ENCODE data around the gene EMCN. TPM values are rescaled to one million over a fixed set of nuclear protein-coding genes. Genes with fewer than 3 reads are reported as not detected.

The EMCN gene
- total and polyA plus RNA-seq, 10 of the 15 experiments (the other 5 are each of a cell fraction or from before 2014, with no cell fraction given) = not detected

DNA sequence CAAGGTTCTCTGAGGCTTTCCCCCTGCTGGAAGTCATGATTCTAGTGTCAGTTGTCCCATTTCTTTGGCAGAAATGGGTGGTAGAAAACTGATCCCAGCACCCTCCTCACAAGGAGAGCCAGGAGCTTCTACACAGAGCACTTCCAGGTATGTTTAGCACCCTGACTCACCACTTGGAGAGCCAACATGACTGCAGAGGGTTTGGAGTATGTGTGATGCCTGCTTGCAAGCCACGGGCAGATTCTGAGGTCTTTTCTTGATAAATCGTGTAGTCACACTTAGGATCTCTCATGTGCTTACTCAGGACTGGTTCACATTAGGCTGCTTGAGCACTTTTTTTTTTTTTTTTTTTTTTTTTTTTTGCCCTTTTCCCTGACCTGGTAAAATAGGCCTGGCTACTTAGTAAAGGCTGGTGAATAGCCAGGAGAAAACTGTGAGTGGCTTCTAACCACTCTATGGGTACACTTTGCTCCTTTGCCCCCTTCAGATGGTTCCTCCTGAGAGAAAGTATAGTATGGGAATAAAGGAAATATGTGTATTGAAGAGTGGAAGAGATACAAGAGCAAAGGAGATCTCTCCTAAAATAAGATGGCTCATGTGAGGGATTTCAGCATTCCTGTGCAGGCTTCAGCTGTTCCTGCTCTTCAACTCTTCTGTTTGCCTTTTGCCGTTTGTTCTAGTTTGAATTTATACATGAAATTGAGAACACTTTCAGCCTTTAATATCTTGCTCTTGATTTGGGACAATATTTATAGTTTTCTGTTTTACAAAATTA, 103.6 kb downstream of the EMCN start:
- in situ Hi-C loops (cut with MboI) (no loop called here), intact Hi-C loops (cut with micrococcal nuclease; ENCODE audit: unreplicated experiment) (loop anchor here (10.0 kb wide), 1 partner anchor 321 kb away; no protein-coding TSS in a partner anchor)
- Histone ChIP-seq H2AFZ (ENCODE audit: control insufficient read depth, low read depth, low read length) (no peak overlapping the region), H3K4me1 (ENCODE audit: control insufficient read depth, insufficient read depth, low read length) (no peaks in the 10 kb centered on the region), H3K4me2 (ENCODE audit: control insufficient read depth, insufficient read depth) (no peak overlapping the region), H3K27ac (ENCODE audit: control insufficient read depth, insufficient read depth) (no peak overlapping the region), H4K20me1 (ENCODE audit: control insufficient read depth, insufficient read depth) (no peaks in the 10 kb centered on the region), H3K27me3 (replicated peaks in 1 of 2; ENCODE audit: control insufficient read depth in 2 of 2, insufficient read depth in 2 of 2, low read length in 1 of 2) (no peaks in the 10 kb centered on the region), H3K4me3 (no peak overlapping the region), H3K9ac (ENCODE audit: control insufficient read depth, insufficient read depth, low read length) (no peak overlapping the region), H3K36me3 (ENCODE audit: control insufficient read depth in 2 of 2, insufficient read depth in 2 of 2, low read length in 1 of 2) (no peaks in the 10 kb centered on the region), H3K79me2 (ENCODE audit: control insufficient read depth, insufficient read depth, low read length) (no peaks in the 10 kb centered on the region), H3K9me3 (replicated peaks; ENCODE audit: control insufficient read depth, insufficient read depth, low read length) (no peaks in the 10 kb centered on the region)
- POLR2A ChIA-PET = no interaction called here
- RAD21 ChIA-PET (ENCODE audit: unreplicated experiment) = no interaction called here
- CTCF ChIA-PET = interaction anchor here (0.9 kb wide), 1 partner anchor 321 kb away, joined by 3 read pairs; no protein-coding TSS in a partner anchor
- SMC1A ChIA-PET (ENCODE audit: uncharacterized antibody, unreplicated experiment) = interaction anchor here (0.7 kb wide), 1 partner anchor 38 kb away, joined by 3 read pairs; no protein-coding TSS in a partner anchor
- DNase-seq (ENCODE audit: low read depth, low spot score) (no peak), FAIRE-seq (no peak), ATAC-seq (no peak)
- BruUV-seq (replicated peaks) = no TSS peak
- WGBS (ENCODE audit: insufficient coverage, insufficient replicate concordance, low lambda C conversion rate, missing lambda C conversion rate) = 39% methylated on average over 3 of the region's 3 CpGs
- TF ChIP-seq MTA3 (IDR thresholded peaks at IDR 0.05; ENCODE audit: borderline replicate concordance, low read length) (no peak), MTA2 (IDR thresholded peaks at IDR 0.05; ENCODE audit: low read depth) (no peak), ASH2L (IDR thresholded peaks at IDR 0.05; ENCODE audit: borderline replicate concordance, low read depth) (no peak), HDAC2 (IDR thresholded peaks at IDR 0.05) (no peak), PAX8 (IDR thresholded peaks at IDR 0.05) (no peak), YBX1 (IDR thresholded peaks at IDR 0.05) (no peak), STAT3 (IDR thresholded peaks at IDR 0.05; ENCODE audit: low read depth, low read length) (no peak), KDM1A (IDR thresholded peaks at IDR 0.05; ENCODE audit: borderline replicate concordance) (no peak)
- TF ChIP-seq, protein P1, sequence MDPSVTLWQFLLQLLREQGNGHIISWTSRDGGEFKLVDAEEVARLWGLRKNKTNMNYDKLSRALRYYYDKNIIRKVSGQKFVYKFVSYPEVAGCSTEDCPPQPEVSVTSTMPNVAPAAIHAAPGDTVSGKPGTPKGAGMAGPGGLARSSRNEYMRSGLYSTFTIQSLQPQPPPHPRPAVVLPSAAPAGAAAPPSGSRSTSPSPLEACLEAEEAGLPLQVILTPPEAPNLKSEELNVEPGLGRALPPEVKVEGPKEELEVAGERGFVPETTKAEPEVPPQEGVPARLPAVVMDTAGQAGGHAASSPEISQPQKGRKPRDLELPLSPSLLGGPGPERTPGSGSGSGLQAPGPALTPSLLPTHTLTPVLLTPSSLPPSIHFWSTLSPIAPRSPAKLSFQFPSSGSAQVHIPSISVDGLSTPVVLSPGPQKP (IDR thresholded peaks at IDR 0.05; ENCODE audit: low read depth, low read length) = no peak
- TF ChIP-seq, protein P2, sequence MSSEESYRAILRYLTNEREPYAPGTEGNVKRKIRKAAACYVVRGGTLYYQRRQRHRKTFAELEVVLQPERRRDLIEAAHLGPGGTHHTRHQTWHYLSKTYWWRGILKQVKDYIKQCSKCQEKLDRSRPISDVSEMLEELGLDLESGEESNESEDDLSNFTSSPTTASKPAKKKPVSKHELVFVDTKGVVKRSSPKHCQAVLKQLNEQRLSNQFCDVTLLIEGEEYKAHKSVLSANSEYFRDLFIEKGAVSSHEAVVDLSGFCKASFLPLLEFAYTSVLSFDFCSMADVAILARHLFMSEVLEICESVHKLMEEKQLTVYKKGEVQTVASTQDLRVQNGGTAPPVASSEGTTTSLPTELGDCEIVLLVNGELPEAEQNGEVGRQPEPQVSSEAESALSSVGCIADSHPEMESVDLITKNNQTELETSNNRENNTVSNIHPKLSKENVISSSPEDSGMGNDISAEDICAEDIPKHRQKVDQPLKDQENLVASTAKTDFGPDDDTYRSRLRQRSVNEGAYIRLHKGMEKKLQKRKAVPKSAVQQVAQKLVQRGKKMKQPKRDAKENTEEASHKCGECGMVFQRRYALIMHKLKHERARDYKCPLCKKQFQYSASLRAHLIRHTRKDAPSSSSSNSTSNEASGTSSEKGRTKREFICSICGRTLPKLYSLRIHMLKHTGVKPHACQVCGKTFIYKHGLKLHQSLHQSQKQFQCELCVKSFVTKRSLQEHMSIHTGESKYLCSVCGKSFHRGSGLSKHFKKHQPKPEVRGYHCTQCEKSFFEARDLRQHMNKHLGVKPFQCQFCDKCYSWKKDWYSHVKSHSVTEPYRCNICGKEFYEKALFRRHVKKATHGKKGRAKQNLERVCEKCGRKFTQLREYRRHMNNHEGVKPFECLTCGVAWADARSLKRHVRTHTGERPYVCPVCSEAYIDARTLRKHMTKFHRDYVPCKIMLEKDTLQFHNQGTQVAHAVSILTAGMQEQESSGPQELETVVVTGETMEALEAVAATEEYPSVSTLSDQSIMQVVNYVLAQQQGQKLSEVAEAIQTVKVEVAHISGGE (CRISPR knock-in tag; IDR thresholded peaks at IDR 0.05) = no peak
